Measurements from ENCODE around the gene LSM14A. TPM values are rescaled to one million over a fixed set of nuclear protein-coding genes. Genes with fewer than 3 reads are reported as not detected.
A peak's percentile ranks its signal among the peaks of the same experiment; 100 is the strongest.

The LSM14A gene
- total and polyA plus RNA-seq, 2 of the 13 experiments (the other 11 are each of a cell fraction or from before 2014, with no cell fraction given) = 77.0 to 83.6 TPM

- TF ChIP-seq AKAP8 (CRISPR knock-in tag; IDR thresholded peaks at IDR 0.05) = no peak
- peak; percentile 36; the same call in 1 of the 2 replicates for TF ChIP-seq SOX5 (CRISPR knock-in tag; IDR thresholded peaks at IDR 0.05; ENCODE audit: borderline replicate concordance)
- TF ChIP-seq TERF1 (CRISPR knock-in tag; IDR thresholded peaks at IDR 0.05) = no peak
- TF ChIP-seq CEBPG (CRISPR knock-in tag; IDR thresholded peaks at IDR 0.05) = peak; percentile 36; the same call in 1 of the 2 replicates
- peak; percentile 66; the same call in 1 of the 2 replicates for TF ChIP-seq IRF2 (CRISPR knock-in tag; IDR thresholded peaks at IDR 0.05)
- TF ChIP-seq ZBTB26 (CRISPR knock-in tag; IDR thresholded peaks at IDR 0.05; ENCODE audit: borderline replicate concordance) = peak; percentile 50; the same call in 1 of the 2 replicates
- TF ChIP-seq ZSCAN31 (CRISPR knock-in tag; IDR thresholded peaks at IDR 0.05; ENCODE audit: low read depth) = peak; percentile 53; the same call in 1 of the 2 replicates
- TF ChIP-seq ZBTB7A (CRISPR knock-in tag; IDR thresholded peaks at IDR 0.05) = peak; percentile 92
- TF ChIP-seq ATAD3A (CRISPR knock-in tag; IDR thresholded peaks at IDR 0.05) = no peak
- TF ChIP-seq HOXD1 (CRISPR knock-in tag; IDR thresholded peaks at IDR 0.05) = peak; percentile 39; the same call in 1 of the 2 replicates
- peak; percentile 71 for TF ChIP-seq ZNF776 (CRISPR knock-in tag; IDR thresholded peaks at IDR 0.05)
- peak; percentile 50; the same call in 1 of the 2 replicates for TF ChIP-seq RFX5 (IDR thresholded peaks at IDR 0.05; ENCODE audit: low read depth, low read length)
- TF ChIP-seq NR2F6 (IDR thresholded peaks at IDR 0.05) = no peak
- 0 out of 2 replicates have a peak, but pooled peaks have one; percentile 6 for TF ChIP-seq NR2F6 (CRISPR knock-in tag; IDR thresholded peaks at IDR 0.05)
- no peak for TF ChIP-seq ZNF770 (CRISPR knock-in tag; IDR thresholded peaks at IDR 0.05)
- peak; percentile 61 for TF ChIP-seq IKZF5 (CRISPR knock-in tag; IDR thresholded peaks at IDR 0.05)
- no peak for TF ChIP-seq ZMAT5 (CRISPR knock-in tag; IDR thresholded peaks at IDR 0.05; ENCODE audit: borderline replicate concordance, low read depth)
- TF ChIP-seq FOXM1 (CRISPR knock-in tag; IDR thresholded peaks at IDR 0.05) = no peak
- TF ChIP-seq ZMYM2 (CRISPR knock-in tag; IDR thresholded peaks at IDR 0.05) = no peak
- TF ChIP-seq TBX2 (CRISPR knock-in tag; IDR thresholded peaks at IDR 0.05; ENCODE audit: borderline replicate concordance) = peak; percentile 71
- no peak for TF ChIP-seq ZKSCAN5 (CRISPR knock-in tag; IDR thresholded peaks at IDR 0.05)
- 0 out of 2 replicates have a peak, but pooled peaks have one; percentile 22 for TF ChIP-seq NR2F2 (IDR thresholded peaks at IDR 0.05; ENCODE audit: borderline replicate concordance, low read depth)
- peak; percentile 49 for TF ChIP-seq RARA (CRISPR knock-in tag; IDR thresholded peaks at IDR 0.05)
Measured at GRCh38 chr19:34134190-34135053, 37.9 kb upstream of the LSM14A start (continued).
